NCI-H82 (cell line): Measurements from ENCODE around the gene SAPCD1.
A peak's percentile ranks its signal among the peaks of the same experiment; 100 is the strongest.

Experiments
- DNase-seq: peaks from one replicate; lab custom pipeline; 2025; lab: John Stamatoyannopoulos, UW

The SAPCD1 gene

DNA sequence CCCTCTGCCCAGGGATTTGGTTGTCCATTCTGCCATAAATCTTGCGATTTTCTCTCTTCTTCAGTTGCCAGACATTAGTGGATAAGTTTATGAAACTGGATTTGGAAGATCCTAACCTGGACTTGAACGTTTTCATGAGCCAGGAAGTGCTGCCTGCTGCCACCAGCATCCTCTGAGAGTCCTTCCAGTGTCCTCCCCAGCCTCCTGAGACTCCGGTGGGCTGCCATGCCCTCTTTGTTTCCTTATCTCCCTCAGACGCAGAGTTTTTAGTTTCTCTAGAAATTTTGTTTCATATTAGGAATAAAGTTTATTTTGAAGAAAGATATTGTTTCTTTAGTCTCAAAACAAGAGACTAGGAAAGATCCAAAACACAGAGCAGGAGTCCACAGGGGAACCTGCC is at the start of gene SAPCD1:
Gene SAPCD1, plus strand, starts transcription at position 301 of the 400 bp plus-strand sequence. CDS start 399 bp downstream, outside the sequence.
- no peak for DNase-seq

- no peak for DNase-seq
Observed at GRCh38 chr6:31713465-31713864, 49.0 kb upstream of the SAPCD1 start.

- peak; percentile 46 for DNase-seq
Observed at GRCh38 chr6:31713991-31714684, 48.3 kb upstream of the SAPCD1 start.

DNA sequence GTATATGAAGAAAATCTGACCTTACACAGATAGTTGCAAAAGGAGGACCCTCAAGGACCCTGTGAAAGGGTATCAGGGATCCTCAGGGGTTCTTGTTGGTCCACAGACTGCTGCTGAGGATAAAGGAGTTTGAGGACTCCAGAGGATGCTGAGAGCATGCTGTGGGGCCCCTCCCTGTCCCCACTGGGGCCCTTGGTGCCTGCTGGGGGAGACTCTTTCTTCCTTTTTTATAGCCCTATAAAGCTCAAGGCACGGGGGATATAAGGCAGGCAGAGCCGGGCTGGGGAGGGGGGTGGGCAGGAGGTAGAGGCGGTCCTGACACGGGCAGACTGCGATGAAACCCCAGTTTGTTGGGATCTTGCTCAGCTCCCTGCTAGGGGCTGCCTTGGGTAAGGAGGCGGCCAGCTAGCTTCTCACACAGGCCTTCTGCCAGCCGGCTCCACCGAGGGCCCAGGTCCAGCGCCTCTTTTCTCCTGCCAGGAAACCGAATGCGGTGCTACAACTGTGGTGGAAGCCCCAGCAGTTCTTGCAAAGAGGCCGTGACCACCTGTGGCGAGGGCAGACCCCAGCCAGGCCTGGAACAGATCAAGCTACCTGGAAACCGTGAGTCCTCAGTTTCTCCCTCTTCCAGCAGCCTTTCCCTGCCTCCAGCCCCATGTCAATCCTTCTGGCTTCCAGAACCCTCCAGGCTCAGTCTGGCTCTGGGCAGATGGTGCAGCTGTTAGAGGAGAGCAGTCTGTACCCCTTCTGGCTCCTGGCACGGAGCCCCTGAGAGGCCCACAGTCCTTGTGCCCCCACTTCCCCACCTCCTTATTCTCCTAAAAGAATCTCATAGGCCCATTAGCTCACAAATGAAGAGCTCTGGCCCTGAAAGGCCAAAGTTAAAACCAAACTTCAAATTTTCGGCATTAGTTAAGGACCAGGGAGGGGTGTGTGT is 47.2 kb upstream of the SAPCD1 start, which contains the start of gene LY6G6D:
Gene LY6G6D, plus strand, starts transcription at position 327 of the 937 bp plus-strand sequence. Its CDS starts 8 bp downstream, at position 335.
- DNase-seq, result no peak

DNA sequence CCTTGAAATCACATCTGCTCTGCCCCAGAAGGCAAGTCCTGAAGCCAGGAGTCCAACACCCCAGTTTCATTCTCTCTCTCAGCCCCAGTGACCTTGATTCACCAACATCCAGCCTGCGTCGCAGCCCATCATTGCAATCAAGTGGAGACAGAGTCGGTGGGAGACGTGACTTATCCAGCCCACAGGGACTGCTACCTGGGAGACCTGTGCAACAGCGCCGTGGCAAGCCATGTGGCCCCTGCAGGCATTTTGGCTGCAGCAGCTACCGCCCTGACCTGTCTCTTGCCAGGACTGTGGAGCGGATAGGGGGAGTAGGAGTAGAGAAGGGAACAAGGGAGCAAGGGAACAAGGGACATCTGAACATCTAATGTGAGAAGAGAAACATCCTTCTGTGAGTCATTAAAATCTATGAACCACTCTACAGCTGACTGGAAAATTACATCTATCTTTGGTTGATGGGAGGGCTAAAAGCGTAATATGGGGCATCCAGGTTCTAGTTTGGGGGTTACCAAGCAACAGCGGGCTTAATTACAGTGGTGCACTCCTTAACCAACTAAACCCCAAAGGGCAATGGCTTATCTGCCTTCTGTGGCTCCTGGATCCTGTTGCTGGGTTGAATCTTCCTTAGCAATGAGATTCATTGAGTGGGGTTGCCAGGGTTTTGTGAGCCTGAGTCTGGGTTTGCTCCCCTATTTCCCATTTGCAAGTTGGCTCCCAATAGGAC is 44.8 kb upstream of the SAPCD1 start:
- DNase-seq, result peak; percentile 38

DNA sequence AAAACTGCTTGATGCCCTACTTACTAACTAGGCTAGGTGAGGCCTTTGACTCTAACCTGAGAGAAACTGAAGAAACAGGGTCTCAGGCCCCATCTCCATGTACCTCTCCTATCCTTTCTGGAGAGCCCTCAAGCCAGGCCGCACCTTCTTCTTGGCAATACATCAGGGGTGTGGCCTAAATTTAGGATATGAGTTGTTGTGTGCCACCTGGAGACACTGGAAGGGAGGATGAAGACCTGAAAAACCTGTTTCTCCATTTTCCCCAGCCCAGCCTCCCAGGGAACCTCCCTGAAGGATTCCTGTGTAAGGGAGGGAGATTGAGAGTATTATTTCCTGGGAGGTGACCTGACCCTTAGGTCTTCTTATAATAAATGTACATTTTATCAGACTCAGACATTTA is 44.2 kb upstream of the SAPCD1 start:
- no peak for DNase-seq

GRCh38 chr6:31719001-31719400 is 43.5 kb upstream of the SAPCD1 start:
- DNase-seq, result no peak

GRCh38 chr6:31720196-31720770 is 42.2 kb upstream of the SAPCD1 start:
- DNase-seq, result no peak

DNA sequence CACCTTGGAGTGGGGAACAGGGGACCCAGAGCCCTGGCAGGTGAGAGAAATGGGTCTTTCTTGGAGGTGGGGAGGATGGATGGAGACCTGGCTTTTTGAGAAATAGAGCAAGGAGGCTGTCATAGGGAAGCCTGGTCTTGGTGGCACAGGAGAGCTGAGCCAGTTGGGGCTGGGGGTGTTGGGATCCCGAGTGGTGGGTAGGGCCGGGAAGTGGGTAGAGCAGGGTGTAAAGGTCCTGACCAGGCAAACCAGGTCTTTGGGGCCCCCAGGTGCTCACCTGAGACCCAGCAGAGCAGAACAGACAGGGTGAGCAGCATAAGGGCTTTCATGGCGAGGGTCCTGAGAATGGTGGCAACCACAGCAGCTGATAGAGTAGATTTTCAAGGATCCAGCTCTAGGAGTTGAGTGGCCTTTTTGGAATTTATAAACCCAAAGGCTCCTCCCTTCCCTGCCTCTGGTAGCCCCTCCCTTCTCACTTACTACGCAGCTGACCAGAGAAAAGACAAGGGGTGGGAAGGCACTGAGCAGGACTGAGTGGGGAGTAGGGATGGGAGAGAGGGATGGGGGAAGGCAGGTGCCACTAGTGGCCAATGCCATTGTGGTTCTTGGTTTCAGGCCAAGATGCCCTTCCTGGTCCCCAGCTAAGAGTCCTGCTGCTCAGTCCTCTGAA is 41.0 kb upstream of the SAPCD1 start, which contains the start of gene LY6G6C:
Gene LY6G6C, minus strand, starts transcription at position 396 of the 670 bp plus-strand sequence. Its CDS starts 67 bp downstream, at position 329.
- DNase-seq, result no peak

DNA sequence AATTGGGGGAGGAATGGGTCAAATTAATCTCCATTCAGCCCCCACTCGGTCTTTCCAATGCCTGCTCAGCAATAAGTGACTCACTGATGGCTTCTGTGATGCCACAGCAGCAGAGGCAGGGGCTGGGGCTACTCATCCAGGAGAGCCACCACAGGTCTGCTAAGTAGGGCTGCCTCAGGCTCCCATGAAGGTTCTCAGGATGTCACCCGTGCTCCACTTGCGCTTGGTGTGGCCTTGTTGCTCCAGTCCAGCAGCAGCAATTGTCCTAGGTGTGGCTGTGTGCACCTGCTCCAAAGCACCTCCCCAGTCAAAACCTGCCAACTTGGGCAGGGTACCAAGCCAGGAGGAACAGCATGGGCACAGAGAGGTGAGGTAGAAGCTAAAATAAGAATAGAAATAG is 40.3 kb upstream of the SAPCD1 start:
- DNase-seq, result no peak

GRCh38 chr6:31723245-31723979 is 39.0 kb upstream of the SAPCD1 start, which contains the start of gene MPIG6B:
MPIG6B (plus strand) TSS chr6:31723373; CDS start chr6:31723384, 11 bp downstream.
- no peak for DNase-seq

DNA sequence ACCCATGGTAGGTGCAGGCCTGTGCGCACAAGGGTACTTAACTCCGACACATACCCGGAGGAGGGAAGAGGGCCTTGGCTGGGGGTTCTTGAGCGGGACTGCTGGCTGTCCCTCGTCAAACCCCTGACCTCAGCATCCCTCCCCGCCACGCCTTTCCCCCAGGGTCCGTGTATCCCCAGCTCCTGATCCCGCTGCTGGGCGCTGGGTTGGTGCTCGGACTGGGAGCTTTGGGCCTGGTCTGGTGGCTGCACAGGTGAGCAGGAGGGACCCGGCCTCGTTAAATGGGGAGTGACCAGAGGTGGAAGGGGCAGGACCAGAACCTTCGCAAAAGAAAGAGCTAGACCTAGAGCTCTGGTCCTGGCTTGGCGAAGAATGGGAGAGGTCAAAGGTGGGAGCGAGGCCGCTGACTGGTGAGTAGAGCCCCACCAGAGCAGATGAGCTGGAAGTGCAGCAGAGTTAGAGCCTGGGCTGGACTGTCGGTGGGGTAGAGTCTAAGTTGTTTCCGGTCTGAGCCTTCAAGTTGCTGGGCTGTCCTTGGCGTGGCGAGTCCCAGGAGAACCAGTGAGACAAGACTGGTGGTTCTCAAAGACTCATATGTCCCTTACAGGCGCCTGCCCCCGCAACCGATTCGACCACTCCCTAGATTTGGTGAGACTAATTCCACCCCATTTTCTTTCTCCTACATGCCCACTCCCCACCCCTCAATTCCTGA is 38.3 kb upstream of the SAPCD1 start:
- DNase-seq, result no peak

GRCh38 chr6:31725502-31726350 is 36.7 kb upstream of the SAPCD1 start:
- DNase-seq, result no peak

DNA sequence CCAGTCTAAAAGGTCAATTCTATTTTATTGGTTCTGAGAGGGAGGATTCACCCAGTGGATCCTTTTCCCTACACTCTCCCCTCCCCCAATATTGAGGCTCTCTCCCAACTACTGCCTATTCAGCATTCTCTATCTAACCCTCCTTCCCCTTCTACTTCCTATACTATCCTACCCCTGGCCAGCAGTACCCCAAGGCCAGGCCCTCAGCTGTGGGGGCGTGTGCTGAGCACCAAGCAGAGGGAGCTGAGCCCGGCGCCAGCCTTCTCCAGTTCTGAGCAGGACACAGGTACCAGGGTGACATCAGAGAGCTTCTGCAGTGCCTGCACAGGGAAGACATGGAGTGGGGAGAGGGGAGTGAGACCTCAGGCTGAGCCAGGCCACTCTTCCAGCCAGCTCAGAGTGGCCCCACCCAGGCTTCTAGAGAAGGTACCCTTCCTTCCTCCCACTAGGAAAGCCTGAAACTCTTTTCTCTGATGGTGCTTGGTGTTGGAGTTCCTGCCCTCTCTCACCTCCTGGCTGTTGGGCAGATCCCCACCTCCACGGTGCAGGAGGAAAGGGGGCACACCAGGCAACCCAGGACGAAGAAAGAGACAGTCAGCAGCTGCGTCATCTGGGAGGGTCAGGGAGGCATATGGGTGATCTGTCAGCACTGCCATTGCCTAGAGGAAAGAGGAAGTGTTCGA is 35.3 kb upstream of the SAPCD1 start:
- DNase-seq, result no peak

GRCh38 chr6:31727717-31728671 is 34.5 kb upstream of the SAPCD1 start:
- DNase-seq, result no peak

- no peak for DNase-seq
Observed at GRCh38 chr6:31728767-31729514, 33.5 kb upstream of the SAPCD1 start, which contains the start of gene DDAH2. DDAH2 (minus strand) TSS chr6:31729299; CDS start chr6:31729161, 138 bp downstream.
